Measurements from ENCODE around the gene S100A4.
"Not testable (repeated sequence)": the region's sequence is repeated elsewhere in the genome, so short reads cannot be mapped to it uniquely, and the experiment has no call there.

Gene S100A4

DNA sequence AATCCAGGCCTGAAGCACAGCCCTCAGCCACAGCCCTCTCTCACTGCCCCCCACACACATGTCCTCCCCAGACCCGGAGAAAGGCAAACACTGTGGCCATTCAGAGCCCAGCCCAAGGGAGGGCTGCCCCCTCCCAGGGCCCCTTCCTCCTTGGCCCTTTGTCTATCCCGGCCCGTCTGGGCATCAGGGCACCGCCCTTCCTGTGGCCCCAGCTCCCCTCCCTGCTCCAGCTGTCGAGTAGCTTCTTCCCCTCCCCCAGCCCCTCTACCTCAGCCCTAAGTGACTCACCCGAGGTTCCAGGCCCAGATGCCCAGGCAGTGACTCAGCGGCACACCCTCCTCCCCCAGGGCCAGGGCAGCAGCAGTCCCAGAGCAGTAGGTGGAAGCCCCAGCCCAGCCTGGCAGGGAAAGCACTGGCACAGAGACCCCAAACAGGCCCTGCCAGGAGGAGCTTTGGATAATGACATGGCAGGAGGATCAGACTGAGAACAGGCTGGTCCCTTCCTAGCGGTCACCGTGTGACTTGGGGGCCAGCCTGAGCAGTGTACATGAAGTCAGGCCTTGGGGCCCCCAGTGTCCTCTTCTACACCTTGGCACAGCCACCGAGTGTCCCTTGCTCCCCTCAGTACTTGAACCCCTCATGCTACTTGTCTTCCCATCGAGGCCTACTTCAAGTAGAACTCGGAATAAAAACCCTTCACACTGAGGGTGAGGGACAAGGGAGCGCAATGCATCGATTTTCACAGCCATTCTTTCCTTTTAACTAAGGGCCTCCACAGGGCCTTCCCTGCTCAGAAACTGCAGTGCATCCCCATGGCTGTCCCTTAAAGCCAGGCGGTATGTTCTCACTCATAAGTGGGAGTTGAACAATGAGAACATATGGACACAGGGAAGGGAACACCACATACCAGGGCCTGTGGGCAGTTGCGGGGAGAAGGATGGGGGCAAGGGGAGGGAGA is 21.1 kb upstream of the S100A4 start:
- DNase-seq, result peak; percentile 86

- DNase-seq, result peak; percentile 40
Observed at GRCh38 chr1:153565529-153566374, 20.1 kb upstream of the S100A4 start, which contains the start of gene S100A2. Gene S100A2, minus strand, starts transcription at chr1:153565844. Its CDS starts 1,967 bp downstream, at chr1:153563877.

DNA sequence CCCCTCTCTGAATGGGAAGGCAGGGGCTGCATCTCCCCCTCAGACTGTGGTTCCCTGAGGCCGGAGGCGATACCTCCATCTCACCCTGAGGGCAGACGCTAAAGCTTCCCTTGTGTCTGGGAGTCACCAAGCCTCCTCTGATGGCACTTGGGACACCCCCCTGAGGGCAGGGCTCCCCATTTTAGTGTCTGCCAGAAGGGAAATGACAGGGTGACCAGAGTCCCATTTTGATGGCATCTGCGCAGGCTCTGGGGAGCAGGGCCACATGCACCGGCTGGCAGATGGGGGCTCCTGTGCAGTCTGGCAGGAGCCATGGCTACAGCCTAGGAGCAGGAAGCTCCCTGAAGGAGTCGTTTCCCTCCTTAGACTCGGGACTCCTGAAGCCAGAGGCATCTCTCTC is 18.4 kb upstream of the S100A4 start:
- DNase-seq, result no peak

- DNase-seq, result no peak
Observed at GRCh38 chr1:153563483-153563901, 17.9 kb upstream of the S100A4 start.

DNA sequence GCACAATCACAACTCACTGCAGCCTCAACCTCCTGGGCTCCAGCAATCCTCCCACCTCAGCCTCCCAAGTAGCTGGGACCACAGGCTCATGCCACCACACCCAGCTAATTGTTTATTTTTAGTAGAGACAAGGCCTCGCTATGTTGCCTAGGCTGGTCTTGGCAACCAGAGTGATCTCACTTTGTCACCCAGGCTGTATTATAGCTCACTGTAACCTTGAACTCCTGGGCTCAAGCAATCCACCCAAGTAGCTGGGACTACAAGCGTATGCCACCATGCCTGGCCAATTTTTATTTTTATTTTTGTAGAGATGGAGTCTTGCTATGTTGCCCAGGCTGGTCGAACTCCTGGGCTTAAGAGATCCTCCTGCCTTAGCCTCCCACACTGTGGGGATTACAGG is 16.4 kb upstream of the S100A4 start:
- not testable (repeated sequence) for DNase-seq

DNA sequence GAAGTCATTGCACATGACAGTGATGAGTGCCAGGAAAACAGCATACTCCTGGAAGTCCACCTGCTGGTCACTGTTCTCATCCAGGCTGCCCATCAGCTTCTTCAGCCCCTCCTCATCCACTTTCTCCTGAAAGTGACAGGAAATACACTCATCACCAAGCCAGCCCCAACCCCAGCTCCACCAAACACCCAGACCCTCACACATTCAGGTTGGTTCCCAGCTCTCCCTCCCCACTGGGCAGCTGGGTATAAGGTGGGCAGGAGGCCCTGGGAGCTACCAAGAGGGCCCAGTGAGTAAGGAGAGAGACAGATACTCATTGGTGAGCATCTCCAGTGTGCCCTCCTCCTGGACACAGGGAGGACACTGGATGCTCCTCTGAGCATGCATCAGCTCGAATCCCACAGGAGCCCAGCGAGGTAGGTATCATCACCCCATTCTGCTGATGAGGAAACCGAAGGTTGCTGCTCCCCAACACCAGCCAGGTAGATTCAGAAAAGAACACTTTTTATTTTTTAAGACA is 15.9 kb upstream of the S100A4 start:
- DNase-seq, result no peak

- no peak for DNase-seq
Observed at GRCh38 chr1:153560771-153561465, 15.3 kb upstream of the S100A4 start.

DNA sequence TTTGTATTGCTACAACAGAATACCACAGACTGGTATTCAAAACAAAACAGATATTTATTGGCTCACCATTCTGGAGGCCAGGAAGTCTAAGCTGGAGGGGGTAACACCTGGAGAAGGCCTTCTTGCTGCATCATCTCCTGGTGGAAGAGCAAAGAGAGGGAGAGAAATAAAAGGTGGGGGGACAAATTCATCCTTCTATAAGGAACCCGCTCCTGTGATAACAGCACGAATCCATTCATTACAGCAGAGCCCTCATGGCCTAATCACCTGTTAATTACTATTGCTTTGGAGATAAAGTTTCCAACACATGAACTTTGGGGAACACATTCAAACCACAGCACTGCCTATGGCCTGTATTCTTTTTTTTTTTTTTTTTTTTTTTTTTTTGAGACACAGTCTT is 14.6 kb upstream of the S100A4 start:
- no peak for DNase-seq

- DNase-seq, result no peak
Observed at GRCh38 chr1:153557877-153558276, 12.3 kb upstream of the S100A4 start.

GRCh38 chr1:153556348-153556747 is 10.7 kb upstream of the S100A4 start:
- DNase-seq, result no peak

GRCh38 chr1:153553830-153554541 is 8.4 kb upstream of the S100A4 start:
- no peak for DNase-seq

- DNase-seq, result no peak
Observed at GRCh38 chr1:153553096-153553495, 7.5 kb upstream of the S100A4 start.

- DNase-seq, result no peak
Observed at GRCh38 chr1:153552335-153552734, 6.7 kb upstream of the S100A4 start.

DNA sequence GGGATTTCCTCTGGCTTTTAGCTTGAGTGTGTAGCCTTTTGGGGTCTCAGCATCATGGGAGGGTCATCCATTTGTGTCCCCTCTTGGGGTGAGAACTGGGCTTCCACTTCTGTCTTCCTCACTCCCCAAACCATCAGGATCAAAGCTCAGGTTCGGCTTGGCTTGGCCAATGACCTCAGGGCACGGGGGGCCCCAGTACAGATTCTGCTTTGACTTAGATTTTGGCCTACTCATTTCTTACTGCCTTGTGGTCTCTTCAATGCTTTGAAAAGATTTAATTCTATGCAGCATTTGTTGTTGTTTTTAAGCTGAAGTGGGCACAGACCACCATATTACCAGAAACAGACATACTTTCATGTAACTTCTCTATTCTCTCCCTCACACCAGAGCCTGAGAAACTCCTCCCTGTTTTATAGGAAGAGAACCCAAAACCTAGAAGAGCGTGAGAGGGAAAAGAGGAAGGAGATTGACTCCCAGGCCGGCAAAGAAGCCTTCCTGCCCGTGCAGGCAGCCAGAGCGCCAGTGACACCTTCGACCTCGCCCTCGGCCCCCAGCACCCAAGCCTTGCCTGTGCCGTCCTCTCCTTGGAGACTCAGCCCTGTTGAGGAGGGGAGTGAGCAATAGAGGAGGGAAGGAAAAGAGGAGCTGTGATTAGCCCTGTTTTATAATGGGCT is 5.4 kb upstream of the S100A4 start:
- DNase-seq, result no peak

DNA sequence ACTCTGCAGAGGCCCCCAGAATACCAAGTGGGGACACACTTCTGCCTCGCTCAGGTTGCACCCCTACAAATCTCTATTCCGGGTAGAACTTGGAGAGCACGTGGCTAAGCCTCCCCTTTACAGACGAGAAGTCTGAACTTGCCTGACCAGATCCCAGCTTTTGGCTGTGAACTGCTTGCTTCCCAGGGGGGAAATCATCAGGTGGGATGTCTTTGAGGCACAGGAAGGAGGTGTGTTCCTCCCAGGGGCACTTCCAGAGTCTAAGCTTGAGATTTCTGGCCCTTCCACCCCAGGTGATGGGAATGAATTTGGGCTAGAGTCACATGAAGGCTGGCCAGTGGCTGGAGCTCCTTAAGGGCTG is 4.8 kb upstream of the S100A4 start:
- DNase-seq, result no peak

DNA sequence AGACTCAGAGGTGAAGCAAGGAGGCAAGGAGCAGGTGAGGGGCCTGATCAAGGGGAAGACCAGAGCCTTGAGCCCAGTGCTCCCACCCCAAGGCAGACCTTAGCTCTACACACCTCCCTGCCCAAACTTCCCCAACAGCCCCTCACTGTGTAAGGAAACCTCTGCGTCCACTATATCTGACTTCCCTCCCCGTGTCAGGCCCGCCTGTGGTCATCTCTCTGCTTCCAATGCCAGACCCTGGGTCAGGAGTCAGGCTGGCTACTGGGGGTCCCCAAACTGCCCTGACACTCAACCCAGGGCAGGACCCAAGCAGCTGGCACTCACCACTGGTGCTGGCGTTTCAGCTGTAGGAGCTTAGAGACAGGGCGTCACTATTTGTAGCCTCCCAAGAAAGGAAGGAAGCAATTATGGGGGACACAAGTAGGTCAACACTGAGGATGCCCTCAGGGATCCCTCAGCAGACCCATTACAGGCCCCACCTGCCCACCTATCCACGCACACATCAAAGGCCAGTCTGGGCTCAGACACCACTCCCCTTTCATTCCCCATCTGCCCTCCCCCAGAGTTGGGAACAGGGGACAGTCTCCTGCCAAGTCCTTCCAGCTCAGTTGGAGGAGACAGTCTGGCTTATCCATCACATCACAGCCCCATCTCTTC is 4.3 kb upstream of the S100A4 start:
- no peak for DNase-seq

DNA sequence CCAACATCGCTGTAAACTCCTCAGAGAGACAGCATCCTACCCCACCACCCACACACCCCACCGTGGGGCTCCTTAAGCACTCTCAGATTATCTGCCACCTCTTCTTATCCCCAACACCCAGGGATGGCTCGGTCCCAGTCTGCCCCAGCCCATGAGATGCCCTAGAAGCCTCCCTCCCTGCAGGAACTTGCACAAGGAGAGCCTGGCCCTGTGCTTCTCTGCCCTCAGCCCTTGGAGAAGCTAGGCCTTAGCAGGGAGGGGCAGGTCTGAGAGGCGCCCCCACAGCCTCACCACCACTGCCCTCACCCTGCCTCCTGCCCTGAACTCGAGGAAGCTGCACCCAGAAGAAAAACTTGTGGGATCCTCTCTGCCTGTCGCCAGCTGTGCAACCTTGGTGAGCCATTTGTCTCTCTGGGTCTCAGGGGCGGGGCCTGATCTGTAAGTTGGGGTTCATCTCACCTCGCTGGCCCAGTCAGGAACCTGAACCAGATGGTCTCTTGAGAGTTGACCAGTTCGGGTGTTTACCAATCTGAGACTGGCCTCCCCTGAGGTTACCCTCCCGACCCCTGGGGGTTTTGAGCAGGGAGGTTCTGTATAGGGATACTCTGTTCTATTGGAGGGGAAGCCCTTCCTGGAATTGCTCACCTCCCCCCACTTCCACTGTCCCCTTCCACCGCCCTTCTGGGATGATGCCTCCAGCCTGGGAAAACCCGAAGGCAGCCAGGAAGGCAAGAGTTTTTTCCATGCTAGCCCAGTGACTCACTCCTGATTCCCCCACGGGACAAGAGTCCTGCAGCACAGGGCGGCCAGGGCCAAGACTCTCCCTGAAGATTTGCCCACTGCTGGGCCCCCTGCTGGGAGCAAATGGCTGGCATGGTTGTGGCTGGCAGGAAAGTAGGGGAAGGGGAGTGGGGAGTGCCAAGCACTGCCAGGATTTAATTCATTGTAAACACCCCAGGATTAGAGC is 3.4 kb upstream of the S100A4 start, which contains the start of gene S100A3:
TSS of gene S100A3 (minus strand) at position 537 of the 967 bp plus-strand sequence. CDS start 773 bp downstream, outside the sequence.
- no peak for DNase-seq

DNA sequence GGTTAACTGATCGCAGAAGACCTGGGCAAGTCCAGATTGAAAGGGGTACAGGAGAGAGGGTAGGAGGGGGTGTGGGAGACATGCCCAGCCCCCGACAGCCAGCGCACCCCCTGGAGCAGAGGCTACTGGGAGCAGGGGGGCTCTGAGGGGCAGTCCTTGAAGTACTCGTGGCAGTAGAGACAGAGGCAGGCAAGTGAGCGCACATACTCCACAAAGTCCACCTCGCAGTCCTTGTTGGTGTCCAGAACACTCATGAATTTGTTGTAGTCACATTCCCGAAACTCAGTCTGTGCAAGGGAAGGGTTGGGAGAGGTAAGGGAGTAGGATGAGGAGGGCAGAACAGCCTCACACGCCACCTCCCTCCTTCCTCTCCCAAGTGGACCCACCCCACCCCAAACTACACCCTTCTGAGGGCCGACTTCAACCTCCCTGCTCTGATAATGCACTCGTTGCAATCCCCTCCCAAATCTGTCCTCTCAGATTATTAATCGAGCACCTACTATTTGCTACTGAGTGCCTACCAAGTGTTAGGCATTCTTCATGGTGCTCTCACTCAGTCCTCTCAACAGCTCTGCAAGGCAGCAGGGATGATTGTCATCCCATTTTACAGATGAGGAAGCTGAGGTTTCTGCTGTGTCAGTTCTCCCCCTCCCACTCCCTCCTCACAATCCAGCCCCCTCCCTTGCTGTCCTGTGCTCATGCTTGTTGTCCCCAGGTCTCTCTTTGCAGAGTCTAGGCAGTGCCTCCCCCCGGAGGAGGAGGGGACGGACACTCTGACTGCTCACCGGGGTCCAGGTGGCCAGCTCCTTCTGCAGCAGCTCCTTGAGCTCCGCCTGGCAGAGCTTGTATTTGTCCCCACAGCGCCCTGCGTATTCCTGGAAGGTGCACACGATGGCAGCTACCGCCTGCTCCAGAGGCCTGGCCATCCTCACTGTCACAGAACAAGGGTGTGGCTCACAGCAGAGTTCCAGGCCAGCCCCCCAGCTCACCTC is 2.2 kb upstream of the S100A4 start:
- no peak for DNase-seq
